Activated gamma-delta T cell treated with Interleukin-2 at 50 U/mL for 16 hours (primary cell): ENCODE measurements around the gene TSPAN7.
A peak's percentile ranks its signal among the peaks of the same experiment; 100 is the strongest.

Experiments
- DNase-seq: peaks from one replicate; pipeline ENCODE4 v3.0.0-alpha.2; 2020

Gene TSPAN7, protein sequence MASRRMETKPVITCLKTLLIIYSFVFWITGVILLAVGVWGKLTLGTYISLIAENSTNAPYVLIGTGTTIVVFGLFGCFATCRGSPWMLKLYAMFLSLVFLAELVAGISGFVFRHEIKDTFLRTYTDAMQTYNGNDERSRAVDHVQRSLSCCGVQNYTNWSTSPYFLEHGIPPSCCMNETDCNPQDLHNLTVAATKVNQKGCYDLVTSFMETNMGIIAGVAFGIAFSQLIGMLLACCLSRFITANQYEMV

DNA sequence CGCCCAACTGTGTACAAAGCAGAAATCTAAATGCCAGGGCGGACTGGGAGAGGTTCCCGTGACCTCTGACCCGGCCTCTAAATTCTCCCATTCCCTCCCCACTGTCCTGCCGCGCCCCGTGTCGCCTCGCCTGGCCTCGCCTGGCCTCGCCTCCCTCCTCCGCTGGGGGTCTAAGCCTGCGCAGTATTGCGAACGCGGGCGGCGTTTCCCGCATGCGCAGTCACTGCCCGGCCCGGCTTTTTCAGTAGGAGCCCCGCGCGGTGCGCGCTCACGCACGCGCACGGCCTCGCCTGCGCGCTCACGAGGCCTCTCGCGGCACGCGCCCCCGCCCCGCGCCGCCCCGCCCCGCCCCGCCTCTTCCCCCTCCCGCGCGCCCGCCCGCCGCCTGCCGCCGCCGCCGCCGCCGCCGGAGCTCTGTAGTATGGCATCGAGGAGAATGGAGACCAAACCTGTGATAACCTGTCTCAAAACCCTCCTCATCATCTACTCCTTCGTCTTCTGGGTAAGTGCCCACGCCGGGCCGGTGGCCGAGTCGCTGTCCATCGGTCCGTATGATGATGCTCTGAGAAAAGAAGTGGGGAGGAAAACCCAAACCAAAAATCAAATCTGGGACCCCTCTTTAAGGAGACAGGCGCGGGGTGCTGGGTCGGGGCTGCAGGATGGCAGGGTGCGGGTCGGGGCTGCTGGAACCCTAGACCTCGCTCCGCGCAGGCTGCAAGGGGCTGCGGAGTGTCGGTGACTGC lies at the start of gene TSPAN7:
Gene TSPAN7, plus strand, starts transcription at position 417 of the 743 bp plus-strand sequence. Its CDS starts 5 bp downstream, at position 422.
- DNase-seq = peak; percentile 66

DNA sequence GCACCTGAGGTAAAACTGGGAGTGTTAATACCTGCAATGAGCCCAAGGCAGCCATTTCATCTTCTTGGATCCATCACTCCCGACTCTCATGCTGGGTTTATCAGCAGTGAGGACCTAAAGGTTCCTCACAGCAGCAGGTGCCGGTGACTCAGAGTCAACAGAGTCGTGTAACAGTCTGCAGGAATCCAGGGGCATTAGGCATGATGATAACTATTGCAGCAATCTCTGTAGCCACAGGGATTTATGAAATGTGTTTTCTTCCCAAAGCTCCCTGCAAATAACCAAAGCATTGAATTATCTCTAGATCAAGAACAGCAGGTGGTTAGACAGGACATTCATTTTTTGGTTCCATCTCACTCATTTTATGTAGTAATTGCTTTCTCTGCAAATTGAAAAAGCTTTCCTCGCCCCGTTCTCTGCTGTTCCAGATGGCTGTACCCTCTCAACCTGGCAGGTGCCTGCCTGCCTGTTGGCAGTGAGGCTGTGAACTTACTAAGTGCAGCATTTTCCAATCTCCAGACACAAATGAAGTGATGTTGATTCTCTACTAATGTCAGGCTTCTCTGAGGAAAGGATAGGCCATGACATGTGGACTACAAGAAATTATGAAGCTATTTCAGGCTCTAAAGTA lies 48.1 kb upstream of the TSPAN7 start:
- DNase-seq = no peak

DNA sequence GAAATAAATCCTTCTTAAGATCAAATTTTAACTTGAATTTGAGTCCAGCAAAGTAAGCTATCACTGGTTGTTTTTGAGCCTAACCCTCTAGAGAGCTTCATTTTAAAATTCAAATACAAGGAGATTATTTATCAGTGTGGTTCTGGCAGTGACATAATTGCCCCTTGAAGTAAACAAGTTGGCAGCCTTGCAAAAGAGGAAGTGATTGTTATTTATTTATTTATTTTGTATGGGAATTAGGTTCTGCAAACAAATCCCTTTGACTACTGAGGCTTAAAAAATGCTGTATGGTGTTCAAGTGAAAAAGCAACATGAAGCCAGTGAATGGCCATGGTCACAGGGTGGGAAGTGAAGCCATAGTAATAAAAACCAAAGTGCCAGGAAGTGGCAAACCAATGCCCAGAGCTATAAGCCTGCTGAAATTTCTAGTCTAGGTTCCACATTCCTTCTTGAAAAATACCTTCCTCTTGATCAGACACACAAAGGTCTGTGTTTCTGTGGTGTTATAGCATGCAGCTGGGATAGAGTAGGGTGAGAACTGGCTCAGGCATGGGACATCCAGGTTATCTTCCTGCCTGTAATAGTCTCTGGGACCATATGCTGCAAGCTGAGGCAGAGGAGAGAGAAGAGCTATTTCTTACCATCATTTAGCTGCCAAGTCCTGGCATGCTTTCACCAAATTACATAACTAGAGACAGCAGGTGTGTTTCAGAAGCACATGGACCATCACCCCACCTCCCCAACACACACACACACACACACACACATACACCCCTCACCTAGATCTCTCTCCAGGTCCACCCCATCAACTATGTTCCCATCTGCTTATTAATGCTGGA lies 47.1 kb upstream of the TSPAN7 start:
- no peak for DNase-seq

DNA sequence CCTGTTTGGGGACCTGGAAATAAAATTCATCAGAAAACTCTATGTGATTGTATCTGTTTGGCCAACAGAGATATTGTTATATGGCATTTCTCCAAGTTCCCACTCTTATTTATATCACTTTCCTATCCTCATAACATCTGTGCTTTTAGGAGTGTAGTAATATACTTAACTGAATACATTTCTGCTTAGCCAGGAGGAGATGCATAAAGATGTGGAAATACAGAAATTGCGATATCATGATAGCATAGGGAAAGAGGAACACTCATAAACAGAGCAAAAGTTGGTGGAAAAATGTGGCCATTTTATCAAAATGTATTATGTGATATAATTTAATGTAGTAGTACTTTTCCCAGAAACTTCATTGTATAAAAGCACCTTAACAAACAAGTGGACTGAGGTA lies 46.1 kb upstream of the TSPAN7 start:
- no peak for DNase-seq

DNA sequence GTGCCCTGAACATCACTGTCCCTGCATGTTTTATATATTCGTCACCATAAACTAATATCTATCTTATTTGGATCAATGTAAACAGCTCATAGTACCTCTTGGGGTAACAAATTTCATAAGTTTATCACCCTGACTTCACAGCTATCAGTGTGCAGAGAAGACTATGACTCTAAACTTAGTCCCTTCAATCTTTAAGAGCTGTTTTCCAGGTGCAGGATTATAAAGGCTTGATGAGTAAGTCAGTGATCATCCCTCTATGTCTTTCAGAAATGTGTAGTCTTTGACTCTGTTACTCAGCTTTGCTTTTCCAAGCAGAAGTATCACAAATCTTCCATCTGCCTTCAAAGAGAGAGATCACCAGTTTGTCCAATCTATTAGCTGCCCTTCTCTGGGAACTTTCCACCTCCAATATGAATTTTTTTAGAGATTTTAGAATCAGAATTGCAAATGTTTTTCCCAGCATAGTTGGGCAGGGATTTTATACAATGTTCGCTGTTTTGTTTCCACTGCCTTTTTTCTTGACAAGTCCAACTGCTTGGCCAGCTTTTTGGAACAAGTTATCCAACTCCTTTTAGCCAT lies 45.1 kb upstream of the TSPAN7 start:
- no peak for DNase-seq

DNA sequence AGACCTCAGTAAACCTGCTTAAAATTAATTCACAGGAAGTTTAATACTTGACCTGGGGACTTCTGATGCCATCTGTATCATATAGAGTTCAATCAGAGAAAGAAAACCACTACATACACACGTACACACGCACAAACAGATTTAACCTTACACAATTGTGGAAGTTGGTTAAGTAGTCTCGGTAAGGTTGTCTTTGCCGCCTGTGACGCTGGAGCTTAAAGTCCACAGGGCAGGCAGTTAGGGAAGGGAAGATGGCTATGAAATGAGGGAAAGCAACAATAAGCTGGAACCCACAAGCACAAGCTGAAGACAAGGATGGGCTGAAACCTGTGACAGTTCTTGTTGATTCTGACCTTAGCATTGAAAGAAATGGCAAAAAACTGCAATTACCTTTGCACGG lies 41.7 kb upstream of the TSPAN7 start:
- no peak for DNase-seq

DNA sequence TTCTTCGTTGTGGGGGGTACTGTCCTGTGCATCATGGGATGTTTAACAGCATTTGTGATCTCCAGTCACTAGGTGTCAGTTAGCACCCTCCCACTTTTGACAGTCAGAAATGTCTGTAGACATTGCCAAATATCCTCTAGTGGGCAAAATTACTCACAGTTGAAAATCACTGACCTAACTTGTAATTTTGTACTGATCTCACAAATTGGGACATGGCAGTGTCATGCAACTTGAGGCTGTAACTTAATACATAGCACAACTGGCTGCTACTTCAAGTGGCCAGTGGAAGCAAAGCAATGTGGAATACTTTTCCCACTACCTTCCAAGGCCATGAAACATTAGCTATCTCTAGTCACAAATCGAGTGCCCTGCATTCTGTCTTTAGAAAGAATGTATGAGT lies 23.2 kb upstream of the TSPAN7 start:
- DNase-seq = no peak

DNA sequence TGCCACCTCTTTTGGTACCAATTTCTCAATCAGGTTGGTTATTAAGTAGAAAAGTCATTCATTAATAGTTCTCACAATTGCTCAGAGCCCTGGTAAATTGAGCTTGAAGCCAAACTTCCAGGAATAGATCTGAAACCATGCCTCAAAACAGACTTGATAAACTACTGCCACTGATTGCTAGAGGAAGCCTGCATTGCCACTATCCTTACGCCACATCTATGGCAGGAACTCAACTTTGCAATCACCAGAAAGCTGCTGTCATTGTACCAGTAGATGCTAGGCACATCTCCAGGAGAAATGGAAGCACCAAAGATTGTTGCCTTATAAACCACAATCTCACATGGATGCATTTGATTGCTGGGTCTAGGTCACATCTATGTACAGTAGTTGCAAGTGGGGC lies 21.6 kb upstream of the TSPAN7 start:
- no peak for DNase-seq

DNA sequence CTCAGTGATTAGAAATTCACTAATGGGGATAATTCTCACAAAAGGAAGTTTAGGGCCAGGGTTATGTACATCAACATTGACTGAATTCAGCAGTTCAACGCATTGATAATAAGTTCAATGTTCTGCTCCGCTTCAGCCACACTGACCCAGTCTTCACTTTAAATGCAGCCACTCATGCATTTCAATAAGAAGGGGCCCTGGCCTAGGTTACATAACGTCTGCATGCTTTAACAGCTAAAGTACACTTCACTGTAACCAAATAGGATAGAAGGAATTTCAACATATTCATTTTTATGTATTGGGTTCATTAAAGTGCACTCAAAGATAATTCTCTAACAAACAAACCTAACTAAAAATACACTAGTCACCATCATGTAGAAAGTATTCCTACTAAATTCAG lies 12.8 kb upstream of the TSPAN7 start:
- DNase-seq = no peak

DNA sequence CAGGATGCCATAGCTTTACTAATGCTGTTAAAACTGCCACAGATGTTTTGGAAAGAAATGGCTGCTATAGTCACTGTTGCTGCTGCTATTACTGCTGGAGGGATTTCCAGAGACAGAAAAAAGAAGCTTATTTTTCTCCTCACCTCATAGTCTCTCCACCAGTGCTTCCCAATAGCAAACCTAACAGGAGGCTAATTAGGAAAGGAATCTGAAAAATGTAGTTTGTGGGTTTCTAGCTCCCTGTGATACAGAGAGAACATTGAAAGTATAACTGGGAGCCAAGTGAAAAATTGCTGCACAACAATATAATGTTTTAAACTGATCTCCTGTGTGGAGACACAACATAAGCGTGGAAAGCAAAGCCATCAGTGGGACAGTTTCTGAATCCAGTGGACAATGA lies 8.6 kb upstream of the TSPAN7 start:
- DNase-seq = no peak

DNA sequence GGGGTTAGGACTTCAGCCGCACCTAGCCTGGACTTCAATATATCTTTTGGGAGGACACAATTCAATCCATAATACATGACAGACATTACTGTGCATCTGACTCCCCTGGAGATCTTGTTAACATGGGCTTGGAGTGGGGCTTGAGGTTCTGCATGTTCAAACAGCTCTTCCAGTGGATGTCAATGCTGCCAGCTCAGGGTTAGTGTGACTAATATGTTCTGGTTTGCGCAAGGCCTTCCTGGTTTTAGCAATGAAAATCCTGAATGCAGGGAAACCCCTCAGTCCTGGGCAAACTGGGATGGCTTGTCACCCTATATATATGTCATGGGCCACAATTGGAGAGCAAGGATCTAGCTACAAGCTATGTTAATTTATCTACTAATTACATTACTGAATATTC lies 2.7 kb upstream of the TSPAN7 start:
- DNase-seq = no peak

DNA sequence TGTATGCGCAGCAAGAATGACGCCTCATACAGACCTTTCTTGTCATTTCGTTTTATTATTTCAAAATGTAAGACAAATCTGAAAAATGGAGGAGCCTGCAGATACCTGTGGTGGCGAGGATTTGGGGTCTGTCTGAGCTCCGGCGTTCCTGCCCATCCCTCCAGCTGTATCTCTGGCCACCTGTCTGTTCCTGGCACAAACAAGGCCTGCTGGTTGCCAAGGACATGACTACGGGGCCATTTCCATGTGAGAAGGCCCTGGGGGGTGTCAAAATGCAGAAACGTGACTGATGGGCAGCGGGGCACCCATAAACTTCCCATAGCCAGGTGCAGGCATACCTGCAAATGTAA lies 591 bp upstream of the TSPAN7 start:
- no peak for DNase-seq

DNA sequence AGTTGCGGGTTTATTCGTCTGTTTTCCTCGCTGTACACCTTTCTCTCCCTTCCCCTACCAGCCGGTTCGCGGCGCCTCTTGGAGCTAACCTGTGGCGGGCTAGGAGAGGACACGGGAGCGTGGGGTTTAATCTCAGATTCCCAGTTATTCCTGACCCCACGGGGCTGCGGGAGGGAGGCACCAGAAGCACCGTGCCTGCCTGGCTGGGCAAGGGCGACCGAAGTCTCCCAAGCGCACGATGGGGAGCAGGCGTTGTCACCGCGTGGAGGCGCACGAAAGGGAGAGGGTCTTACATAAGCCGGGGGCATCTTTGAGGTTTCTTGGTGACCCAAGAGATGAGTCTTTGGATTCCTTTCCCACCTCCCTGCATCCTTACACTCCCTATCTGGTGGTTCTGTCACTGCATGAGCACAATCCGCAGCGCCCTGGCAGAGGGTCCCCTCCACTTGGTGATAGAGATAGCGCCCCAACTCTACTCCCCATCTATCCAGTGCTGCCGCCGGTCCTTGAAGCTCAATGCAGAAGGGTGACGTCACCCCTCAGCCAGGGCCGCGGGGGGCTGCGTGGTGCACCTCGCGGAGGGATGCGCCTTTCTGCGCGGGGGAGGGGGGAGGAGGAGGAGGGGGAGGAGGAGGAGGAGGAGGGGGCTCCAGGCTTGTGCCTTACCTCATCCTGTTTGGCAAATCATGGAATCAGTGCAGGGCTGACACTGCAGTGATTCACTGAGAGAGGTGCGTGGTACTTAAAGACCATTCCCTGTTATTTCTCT lies 793 bp downstream of the TSPAN7 start:
- no peak for DNase-seq

DNA sequence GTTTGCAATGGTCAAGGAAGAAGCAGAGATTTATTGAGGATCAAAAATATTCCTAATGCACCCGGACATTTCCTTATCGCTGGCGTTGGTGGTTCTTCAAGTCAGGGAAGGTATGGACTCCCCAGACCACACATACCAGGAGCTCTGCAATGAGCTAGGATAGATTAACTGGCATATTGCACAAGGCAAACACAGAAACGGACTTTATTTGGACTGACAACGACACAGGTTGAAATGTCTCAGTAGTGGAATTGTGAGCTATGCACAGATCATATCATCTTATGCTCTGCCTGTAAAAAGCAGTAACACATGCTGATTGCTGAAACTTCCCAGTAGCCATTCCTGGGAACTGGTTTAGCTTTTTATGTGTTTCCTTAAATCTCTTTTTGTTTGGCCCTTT lies 1.7 kb downstream of the TSPAN7 start:
- DNase-seq = no peak

DNA sequence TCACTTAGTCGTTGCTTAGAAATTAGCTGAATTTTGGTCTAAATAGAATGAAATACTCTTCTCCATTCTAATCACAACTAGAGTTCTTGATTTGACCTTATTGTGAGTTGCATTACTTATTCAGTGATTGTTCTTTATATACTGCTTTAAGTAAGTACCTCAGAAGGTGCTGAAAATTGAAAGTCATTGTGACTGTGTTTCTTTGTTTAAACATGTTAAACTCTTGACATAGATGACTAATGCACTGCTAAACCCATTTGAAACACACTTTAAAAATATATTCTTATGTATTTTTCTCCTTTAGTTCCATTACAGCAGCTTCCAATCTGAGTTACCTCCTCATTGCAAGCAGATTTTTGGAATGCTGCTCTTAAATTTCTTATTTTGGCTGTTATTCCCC lies 9.1 kb downstream of the TSPAN7 start:
- DNase-seq = no peak

DNA sequence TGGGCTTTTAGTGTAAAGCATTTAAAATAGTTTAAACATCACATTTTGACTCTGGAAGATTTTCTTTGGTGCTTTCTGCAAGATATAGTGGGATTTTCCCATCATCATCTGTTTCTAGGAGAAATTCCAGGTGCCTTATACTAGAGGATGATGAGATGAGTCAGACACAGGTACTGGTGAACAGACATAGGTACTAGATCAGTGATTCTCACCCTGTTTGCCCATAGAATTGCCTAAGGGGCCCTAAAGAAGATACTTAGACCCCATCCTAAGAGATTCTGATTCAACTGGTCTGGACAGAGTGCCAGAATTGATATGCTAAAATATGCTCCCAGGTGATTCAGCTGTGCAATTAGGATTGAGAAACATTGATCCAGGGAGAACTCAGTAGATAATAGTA lies 9.7 kb downstream of the TSPAN7 start:
- no peak for DNase-seq

DNA sequence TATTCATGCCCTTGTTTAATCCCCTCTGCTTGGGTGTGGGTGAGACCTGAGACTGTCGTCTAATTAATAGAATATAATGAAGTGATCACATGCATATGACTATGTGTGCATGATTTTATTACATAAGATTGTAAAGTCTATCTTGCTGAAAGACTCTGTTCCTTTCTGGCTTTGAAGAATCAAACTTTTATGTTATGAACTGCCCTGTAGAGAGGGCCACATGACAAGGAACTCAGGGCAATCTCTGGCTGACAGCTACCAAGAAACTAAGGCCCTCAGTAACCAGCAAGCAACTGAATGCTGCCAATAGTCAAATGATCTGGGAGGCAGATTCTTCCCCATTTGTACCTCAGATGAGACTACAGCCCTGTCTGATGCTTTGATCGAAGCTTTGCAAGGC lies 13.5 kb downstream of the TSPAN7 start:
- no peak for DNase-seq

DNA sequence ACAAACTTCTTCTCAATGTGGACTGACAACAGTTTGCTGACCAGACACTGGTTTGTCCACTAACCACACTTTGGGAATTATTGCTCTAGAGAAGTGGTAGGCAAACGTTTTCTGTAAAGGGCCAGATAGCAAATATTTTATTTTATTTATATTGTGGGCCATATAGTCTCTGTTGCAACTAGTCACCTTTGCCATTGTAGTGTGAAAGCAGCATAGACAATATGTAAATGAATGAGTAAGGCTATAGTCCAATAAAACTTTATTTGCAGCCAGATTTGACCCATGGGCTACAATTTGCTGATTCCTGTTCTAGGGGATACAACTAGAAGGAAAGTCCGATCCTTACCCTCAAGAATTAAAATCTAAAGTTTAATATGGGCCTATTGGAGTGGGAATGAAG lies 14.5 kb downstream of the TSPAN7 start:
- DNase-seq = no peak

DNA sequence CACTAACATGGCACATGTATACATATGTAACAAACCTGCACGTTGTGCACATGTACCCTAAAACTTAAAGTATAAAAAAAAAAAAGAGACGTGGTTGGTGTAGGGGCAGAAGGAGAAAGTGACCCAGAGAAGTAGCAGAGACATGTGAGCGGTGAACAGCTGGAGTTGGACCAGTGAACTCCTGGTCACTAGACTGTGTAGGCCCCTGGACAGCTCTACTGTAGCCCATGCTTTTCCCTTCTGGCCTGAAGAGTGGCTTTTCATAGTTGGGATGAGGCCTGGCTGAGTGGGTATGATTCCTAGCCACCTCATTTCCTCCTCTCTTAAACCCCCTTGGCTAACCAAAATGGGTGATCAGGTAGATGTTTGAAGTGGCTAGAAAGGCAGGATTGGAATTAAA lies 16.4 kb downstream of the TSPAN7 start:
- DNase-seq = no peak

DNA sequence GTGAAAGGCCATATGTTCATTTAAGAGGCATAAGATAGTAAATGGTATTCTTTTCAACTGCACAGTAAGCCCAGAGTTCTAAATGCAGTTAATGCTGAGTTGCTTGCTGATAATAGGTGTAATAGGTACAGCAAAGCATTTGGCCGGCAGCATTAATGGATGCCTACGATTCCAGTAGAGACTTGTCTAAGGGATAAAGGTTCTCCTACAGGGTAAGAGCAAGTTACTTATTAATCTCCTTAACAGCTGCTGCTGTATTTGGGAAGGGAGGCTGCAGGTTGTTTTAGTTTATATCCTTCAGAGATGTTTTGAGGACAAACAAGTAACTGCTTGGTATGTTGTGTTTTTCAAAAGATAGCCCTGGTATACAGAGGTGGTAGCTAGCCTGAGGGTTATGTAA lies 16.8 kb downstream of the TSPAN7 start:
- DNase-seq = no peak

DNA sequence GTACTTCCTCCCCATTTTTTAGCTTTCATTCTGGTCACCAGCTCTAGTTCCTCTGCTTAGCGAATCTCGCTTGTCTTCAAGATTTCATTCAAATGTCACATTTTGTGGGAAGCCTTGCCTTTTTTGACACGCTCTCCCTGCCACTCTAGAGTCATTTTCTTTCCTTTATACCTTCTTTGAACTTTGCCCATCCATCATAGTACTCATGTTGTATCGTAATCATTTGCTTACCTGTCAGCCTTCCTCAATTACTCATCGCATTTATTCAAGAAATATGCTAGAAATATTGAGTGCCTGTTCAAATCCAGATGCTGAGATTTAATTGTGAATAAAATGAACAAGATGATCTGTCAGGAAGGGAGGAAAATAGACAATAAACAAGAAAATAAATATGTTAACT lies 21.8 kb downstream of the TSPAN7 start:
- no peak for DNase-seq

DNA sequence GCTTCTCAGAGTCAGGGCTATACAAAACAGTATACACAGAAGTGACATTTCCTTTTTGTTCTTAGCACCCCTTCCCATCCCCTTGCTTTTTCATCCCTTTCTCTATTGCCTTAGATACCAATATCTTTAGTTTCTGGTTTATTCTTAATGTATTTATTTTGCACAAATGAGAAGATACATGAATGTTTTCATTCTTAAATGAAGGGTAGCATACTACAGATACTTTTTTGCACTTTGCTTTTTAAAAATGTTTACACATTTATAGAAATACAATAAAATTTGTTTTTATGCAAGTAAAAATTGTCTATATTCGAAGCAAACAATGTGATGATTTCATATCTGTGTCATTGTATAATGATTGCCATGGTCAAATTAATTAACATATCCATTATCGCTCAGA lies 33.1 kb downstream of the TSPAN7 start:
- DNase-seq = no peak
